ENCODE results near the gene CD69. TPM values are rescaled to one million over a fixed set of nuclear protein-coding genes. Genes with fewer than 3 reads are reported as not detected.

The CD69 gene
- total RNA-seq, 2 donors from 2014 or later = 1.7 to 2.6 TPM

GRCh38 chr12:9725213-9725870 lies 35.4 kb downstream of the CD69 start:
- Histone ChIP-seq H3K27ac (no peak overlapping the region), H3K27me3 (no peaks in the 10 kb centered on the region), H3K4me3 (no peak overlapping the region), H3K36me3 (no peaks in the 10 kb centered on the region), H3K4me1 (no peaks in the 10 kb centered on the region), H3K9me3 (no peaks in the 10 kb centered on the region)
- TF ChIP-seq, protein P1, sequence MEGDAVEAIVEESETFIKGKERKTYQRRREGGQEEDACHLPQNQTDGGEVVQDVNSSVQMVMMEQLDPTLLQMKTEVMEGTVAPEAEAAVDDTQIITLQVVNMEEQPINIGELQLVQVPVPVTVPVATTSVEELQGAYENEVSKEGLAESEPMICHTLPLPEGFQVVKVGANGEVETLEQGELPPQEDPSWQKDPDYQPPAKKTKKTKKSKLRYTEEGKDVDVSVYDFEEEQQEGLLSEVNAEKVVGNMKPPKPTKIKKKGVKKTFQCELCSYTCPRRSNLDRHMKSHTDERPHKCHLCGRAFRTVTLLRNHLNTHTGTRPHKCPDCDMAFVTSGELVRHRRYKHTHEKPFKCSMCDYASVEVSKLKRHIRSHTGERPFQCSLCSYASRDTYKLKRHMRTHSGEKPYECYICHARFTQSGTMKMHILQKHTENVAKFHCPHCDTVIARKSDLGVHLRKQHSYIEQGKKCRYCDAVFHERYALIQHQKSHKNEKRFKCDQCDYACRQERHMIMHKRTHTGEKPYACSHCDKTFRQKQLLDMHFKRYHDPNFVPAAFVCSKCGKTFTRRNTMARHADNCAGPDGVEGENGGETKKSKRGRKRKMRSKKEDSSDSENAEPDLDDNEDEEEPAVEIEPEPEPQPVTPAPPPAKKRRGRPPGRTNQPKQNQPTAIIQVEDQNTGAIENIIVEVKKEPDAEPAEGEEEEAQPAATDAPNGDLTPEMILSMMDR (IDR thresholded peaks at IDR 0.05) = no peak
- no peak for DNase-seq (ENCODE audit: low spot score)

DNA sequence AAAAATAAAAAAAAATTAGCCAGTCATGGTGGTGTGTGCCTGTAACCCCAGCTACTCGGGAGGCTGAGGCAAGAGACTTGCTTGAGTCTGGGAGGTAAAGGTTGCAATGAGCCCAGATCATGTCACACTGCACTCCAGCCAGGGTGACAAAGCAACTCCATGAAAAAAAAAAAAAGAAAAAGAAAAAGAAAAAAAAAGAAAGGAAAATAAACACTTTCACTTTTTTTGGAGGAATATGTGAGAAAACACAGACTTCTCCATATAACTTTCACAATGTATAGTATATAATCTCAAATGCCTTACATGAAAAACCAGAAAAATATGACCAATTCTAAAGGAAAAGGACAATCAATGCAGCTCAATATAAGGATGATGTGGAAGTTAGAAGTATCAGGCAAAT lies 36.7 kb downstream of the CD69 start:
- TF ChIP-seq, protein P1 (IDR thresholded peaks at IDR 0.05) = no peak
- no peak overlapping the region for H3K27ac ChIP-seq
- no peak overlapping the region for H3K4me3 ChIP-seq
- H3K9me3 ChIP-seq = no peaks in the 10 kb centered on the region
- no peaks in the 10 kb centered on the region for H3K36me3 ChIP-seq
- no peaks in the 10 kb centered on the region for H3K4me1 ChIP-seq
- DNase-seq (ENCODE audit: low spot score) = no peak
- no peaks in the 10 kb centered on the region for H3K27me3 ChIP-seq

GRCh38 chr12:9721394-9722092 lies 39.2 kb downstream of the CD69 start:
- no peaks in the 10 kb centered on the region for H3K36me3 ChIP-seq
- no peak overlapping the region for H3K4me3 ChIP-seq
- no peak overlapping the region for H3K27ac ChIP-seq
- H3K4me1 ChIP-seq = no peaks in the 10 kb centered on the region
- DNase-seq (ENCODE audit: low spot score) = no peak
- TF ChIP-seq, protein P1 (IDR thresholded peaks at IDR 0.05) = no peak
- no peaks in the 10 kb centered on the region for H3K27me3 ChIP-seq
- H3K9me3 ChIP-seq = no peaks in the 10 kb centered on the region

- DNase-seq (ENCODE audit: low spot score) = no peak
- no peaks in the 10 kb centered on the region for H3K36me3 ChIP-seq
- no peaks in the 10 kb centered on the region for H3K4me1 ChIP-seq
- no peaks in the 10 kb centered on the region for H3K27me3 ChIP-seq
- TF ChIP-seq, protein P1 (IDR thresholded peaks at IDR 0.05) = no peak
- no peaks in the 10 kb centered on the region for H3K9me3 ChIP-seq
- H3K27ac ChIP-seq = no peak overlapping the region
- no peak overlapping the region for H3K4me3 ChIP-seq
Measured at GRCh38 chr12:9719790-9720189, 40.9 kb downstream of the CD69 start.

DNA sequence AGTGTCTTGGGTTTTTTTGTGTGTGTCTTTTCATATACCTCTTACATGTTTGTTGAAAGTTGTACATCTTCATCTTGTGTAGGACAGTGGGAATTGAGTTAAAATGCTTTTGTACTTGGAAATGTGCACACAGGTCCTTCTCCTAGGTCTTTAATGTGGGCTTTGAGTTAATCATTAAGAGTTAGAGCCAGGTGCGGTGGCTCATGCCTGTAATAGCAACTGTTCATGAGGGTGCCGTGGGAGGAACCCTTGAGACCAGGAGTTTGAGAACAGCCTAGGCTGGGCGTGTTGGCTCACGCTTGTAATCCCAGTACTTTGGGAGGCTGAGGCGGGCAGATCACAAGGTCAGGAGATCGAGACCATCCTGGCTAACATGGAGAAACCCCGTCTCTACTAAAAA lies 41.7 kb downstream of the CD69 start:
- Histone ChIP-seq H3K4me3 (no peak overlapping the region), H3K27ac (no peak overlapping the region), H3K9me3 (no peaks in the 10 kb centered on the region), H3K4me1 (no peaks in the 10 kb centered on the region), H3K27me3 (no peaks in the 10 kb centered on the region), H3K36me3 (no peaks in the 10 kb centered on the region)
- no peak for DNase-seq (ENCODE audit: low spot score)
- TF ChIP-seq, protein P1 (IDR thresholded peaks at IDR 0.05) = no peak

Measured in right atrium auricular region (tissue), 2 donors.